Measurements from ENCODE around the gene PGA4.
"Not testable (repeated sequence)": the region's sequence is repeated elsewhere in the genome, so short reads cannot be mapped to it uniquely, and the experiment has no call there.

DNA sequence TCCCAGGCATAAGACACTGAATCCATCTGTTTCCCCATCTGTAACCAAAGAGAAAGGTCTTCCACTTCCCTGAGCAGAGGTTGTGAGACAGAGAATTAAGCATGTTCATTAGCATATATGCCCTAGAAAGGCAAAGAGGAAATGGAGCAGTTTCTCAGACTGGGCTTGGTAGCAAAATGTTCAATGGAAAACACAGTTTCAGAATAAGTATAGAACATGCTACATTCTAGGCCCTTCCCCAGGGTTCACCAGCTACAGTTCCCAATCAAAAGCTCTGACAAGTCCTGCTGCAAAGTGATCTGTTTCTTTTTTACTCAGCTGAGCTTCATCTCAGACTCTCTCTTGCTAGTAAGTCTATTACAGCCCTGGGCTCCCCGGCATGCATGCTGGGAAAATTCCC lies 30.2 kb downstream of the PGA4 start:
- TF ChIP-seq, protein P1, sequence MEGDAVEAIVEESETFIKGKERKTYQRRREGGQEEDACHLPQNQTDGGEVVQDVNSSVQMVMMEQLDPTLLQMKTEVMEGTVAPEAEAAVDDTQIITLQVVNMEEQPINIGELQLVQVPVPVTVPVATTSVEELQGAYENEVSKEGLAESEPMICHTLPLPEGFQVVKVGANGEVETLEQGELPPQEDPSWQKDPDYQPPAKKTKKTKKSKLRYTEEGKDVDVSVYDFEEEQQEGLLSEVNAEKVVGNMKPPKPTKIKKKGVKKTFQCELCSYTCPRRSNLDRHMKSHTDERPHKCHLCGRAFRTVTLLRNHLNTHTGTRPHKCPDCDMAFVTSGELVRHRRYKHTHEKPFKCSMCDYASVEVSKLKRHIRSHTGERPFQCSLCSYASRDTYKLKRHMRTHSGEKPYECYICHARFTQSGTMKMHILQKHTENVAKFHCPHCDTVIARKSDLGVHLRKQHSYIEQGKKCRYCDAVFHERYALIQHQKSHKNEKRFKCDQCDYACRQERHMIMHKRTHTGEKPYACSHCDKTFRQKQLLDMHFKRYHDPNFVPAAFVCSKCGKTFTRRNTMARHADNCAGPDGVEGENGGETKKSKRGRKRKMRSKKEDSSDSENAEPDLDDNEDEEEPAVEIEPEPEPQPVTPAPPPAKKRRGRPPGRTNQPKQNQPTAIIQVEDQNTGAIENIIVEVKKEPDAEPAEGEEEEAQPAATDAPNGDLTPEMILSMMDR (conservative IDR thresholded peaks at IDR 0.05; ENCODE audit: low read depth, low read length) = not testable (repeated sequence)
- not testable (repeated sequence) for TF ChIP-seq EZH2 (IDR thresholded peaks at IDR 0.05; ENCODE audit: borderline replicate concordance, low read depth, low read length, poor library complexity, severe bottlenecking)

All from A673 (cell line).